Epithelial cell of proximal tubule (primary cell): ENCODE measurements around the gene GATA5. TPM values are rescaled to one million over a fixed set of nuclear protein-coding genes. Genes with fewer than 3 reads are reported as not detected.

Experiments used
- DNase-seq: peaks from one replicate; pipeline ENCODE4 v3.0.0-alpha.2; 2011; ENCODE audit warnings: low read depth
- H3K4me3 ChIP-seq: 2 replicates; pipeline ENCODE4 v1.5.1; 2011; ENCODE audit warnings: low read depth, mild to moderate bottlenecking, low read length
- CTCF ChIP-seq: conservative IDR thresholded peaks from 2 replicates; pipeline ENCODE4 v1.5.1; 2012; ENCODE audit warnings: low read depth, mild to moderate bottlenecking, low read length
- total RNA-seq: library from RNA; depleted of rRNA; stranded (reverse); fragments of >200 nt; gene quantifications from 2 replicates; pipeline ENCODE4 v1.2.3, GENCODE V29; 2015

The GATA5 gene
- total RNA-seq, 1 donor from 2014 or later: not detected

- no peak overlapping the region for H3K4me3 ChIP-seq
- TF ChIP-seq CTCF: no peak
- no peak for DNase-seq
Observed at GRCh38 chr20:62472941-62473585, 2.7 kb downstream of the GATA5 start.

GRCh38 chr20:62472138-62472940, 3.5 kb downstream of the GATA5 start:
- no peak overlapping the region for H3K4me3 ChIP-seq
- no peak for DNase-seq
- TF ChIP-seq CTCF: no peak

- H3K4me3 ChIP-seq: no peak overlapping the region
- TF ChIP-seq CTCF: no peak
- DNase-seq: no peak
Observed at GRCh38 chr20:62470459-62470858, 5.3 kb downstream of the GATA5 start.

GRCh38 chr20:62470001-62470400, 5.8 kb downstream of the GATA5 start:
- no peak for DNase-seq
- no peak overlapping the region for H3K4me3 ChIP-seq
- TF ChIP-seq CTCF: no peak

GRCh38 chr20:62469352-62469751, 6.4 kb downstream of the GATA5 start:
- DNase-seq: no peak

GRCh38 chr20:62466806-62467537, 8.8 kb downstream of the GATA5 start:
- TF ChIP-seq CTCF: no peak
- DNase-seq: no peak
- no peak overlapping the region for H3K4me3 ChIP-seq

More at GRCh38 chr20:62469352-62469751, 6.4 kb downstream of the GATA5 start:
- TF ChIP-seq CTCF: no peak
- no peak overlapping the region for H3K4me3 ChIP-seq
